Measurements from ENCODE around the gene POFUT1. TPM values are rescaled to one million over a fixed set of nuclear protein-coding genes. Genes with fewer than 3 reads are reported as not detected.
A peak's percentile ranks its signal among the peaks of the same experiment; 100 is the strongest.

POFUT1 gene
- polyA plus RNA-seq (2013, experiment 1 of 4), result 27.3 TPM
- 30.4 TPM for polyA plus RNA-seq (2013, experiment 2 of 4)
- 19.1 TPM for polyA plus RNA-seq (2013, experiment 3 of 4)
- polyA plus RNA-seq (2013, experiment 4 of 4), result 21.5 TPM

DNA sequence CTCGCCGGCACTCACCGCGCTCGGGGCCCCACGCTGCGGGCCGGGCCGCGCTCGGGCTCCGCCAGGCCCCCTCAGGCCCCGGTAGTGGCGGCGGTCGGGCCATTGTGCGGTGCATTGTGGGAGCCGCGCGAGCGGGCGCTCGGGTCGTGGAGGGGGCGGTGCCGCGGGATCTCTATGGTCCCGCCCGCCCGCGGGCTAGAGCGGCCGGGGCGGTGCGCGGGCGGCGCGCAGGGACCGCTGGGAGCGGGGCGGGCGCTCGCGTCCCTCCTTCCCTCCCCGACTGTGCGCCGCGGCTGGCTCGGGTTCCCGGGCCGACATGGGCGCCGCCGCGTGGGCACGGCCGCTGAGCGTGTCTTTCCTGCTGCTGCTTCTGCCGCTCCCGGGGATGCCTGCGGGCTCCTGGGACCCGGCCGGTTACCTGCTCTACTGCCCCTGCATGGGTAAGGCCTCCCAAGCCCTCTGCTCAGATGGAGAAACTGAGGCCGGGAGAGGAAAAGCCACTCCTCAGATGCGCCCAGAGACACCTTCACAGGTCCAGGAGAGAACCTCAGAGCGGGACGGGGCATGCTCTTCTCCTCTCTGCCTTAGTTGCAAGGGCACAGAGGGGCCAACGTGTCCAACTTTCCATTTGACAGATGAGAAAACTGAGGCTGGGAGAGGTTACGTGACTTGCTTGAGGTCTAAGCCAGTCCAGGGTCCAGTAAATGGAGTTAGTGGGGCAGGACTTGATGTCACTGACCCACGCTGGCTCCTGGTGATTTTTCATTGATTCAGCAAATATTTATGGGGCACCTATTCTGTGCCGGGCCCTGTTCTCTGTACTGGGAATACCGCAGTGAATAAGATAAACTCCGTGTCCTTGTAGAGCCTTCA, at the start of gene POFUT1, which contains the start of gene PLAGL2:
Gene POFUT1, plus strand, starts transcription at position 255 of the 873 bp plus-strand sequence. Its CDS starts 62 bp downstream, at position 317.
Gene PLAGL2, minus strand, starts transcription at position 118 of the 873 bp plus-strand sequence. CDS start 5,565 bp downstream, outside the sequence.
- H3K36me3 ChIP-seq (ENCODE audit: control insufficient read depth, insufficient read depth, low read length), result no peaks in the 10 kb centered on the region
- H3K4me1 ChIP-seq (ENCODE audit: control insufficient read depth, insufficient read depth, low read length), result peaks cover 33% of the 10 kb centered on the region
- WGBS, 2 experiments, result 2% methylated on average over 74 of the region's 74 CpGs
- H3K9me3 ChIP-seq (ENCODE audit: control insufficient read depth, low read length), result no peaks in the 10 kb centered on the region
- H3K4me3 ChIP-seq (ENCODE audit: insufficient read depth, low read depth, low read length), result peak within 1 kb of the TSS; percentile 74
- H3K27me3 ChIP-seq (ENCODE audit: control insufficient read depth, insufficient read depth, low read length, poor library complexity, severe bottlenecking), result no peaks in the 10 kb centered on the region
- peak within 1 kb of the TSS; percentile 56 for H3K27ac ChIP-seq (ENCODE audit: insufficient read depth, low read depth, low read length, poor library complexity, severe bottlenecking)

DNA sequence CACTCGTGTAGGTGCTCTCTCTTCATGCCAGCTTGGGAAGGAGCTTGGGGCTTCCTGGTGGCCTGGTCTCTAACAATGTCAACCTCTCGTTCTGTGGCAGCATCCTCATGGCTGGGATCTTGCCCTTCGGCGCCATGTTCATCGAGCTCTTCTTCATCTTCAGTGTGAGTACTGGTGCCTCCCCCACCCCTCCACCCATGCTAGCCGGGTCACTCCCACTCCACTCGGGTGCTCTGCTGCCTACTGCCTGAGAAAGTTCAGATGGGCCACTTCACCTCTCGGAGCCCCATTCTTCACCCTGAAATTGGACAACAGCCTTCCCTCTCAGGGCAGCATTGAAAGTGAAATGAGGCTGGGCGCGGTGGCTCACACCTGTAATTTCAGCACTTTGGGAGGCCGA, 49.3 kb upstream of the POFUT1 start:
- peaks cover 55% of the 10 kb centered on the region for H3K36me3 ChIP-seq (ENCODE audit: control insufficient read depth, insufficient read depth, low read length)
- H3K4me1 ChIP-seq (ENCODE audit: control insufficient read depth, insufficient read depth, low read length), result no peaks in the 10 kb centered on the region
- no peak overlapping the region for H3K4me3 ChIP-seq (ENCODE audit: insufficient read depth, low read depth, low read length)
- no peaks in the 10 kb centered on the region for H3K9me3 ChIP-seq (ENCODE audit: control insufficient read depth, low read length)
- WGBS, 2 experiments, result 92 to 94% methylated on average over 11 of the region's 11 CpGs
- no peaks in the 10 kb centered on the region for H3K27me3 ChIP-seq (ENCODE audit: control insufficient read depth, insufficient read depth, low read length, poor library complexity, severe bottlenecking)
- no peak overlapping the region for H3K27ac ChIP-seq (ENCODE audit: insufficient read depth, low read depth, low read length, poor library complexity, severe bottlenecking)

DNA sequence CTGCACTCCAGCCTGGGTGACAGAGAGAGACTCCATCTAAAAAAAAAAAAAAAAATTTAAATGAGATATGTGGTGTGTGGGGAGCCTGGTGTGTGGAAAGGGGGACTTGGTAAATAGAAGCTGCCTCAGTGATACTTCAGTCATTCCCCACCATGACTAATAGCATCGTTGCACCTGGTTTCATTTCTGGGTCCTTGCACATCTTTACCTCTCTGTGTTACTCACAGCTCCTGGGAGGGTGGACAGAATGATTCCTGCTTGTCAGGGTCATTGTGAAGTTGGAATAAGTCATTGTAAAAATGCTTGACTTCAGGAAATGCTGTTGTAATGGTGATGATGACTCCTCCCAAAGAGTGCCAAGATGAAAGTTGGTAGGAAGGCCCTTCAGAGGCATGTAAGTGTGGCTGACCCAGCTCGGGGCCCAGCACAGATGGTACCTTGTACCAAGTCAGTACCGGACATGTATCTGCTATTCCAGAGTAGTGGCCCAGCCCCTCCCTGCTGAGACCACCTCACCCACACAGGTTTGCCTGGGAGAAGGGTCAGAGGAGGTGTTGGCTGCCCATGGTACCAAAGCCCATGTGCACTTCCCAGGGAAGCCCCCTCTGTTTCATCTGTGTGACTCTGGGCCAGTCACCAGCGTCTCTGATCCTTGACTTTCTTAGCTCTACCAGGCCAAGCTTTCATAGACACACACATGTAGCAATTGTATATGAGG, 48.6 kb upstream of the POFUT1 start:
- 93 to 96% methylated on average over 4 of the region's 4 CpGs for WGBS, 2 experiments
- H3K4me3 ChIP-seq (ENCODE audit: insufficient read depth, low read depth, low read length), result no peak overlapping the region
- H3K9me3 ChIP-seq (ENCODE audit: control insufficient read depth, low read length), result no peaks in the 10 kb centered on the region
- no peaks in the 10 kb centered on the region for H3K4me1 ChIP-seq (ENCODE audit: control insufficient read depth, insufficient read depth, low read length)
- H3K27ac ChIP-seq (ENCODE audit: insufficient read depth, low read depth, low read length, poor library complexity, severe bottlenecking), result no peak overlapping the region
- no peaks in the 10 kb centered on the region for H3K27me3 ChIP-seq (ENCODE audit: control insufficient read depth, insufficient read depth, low read length, poor library complexity, severe bottlenecking)
- H3K36me3 ChIP-seq (ENCODE audit: control insufficient read depth, insufficient read depth, low read length), result peaks cover 49% of the 10 kb centered on the region

DNA sequence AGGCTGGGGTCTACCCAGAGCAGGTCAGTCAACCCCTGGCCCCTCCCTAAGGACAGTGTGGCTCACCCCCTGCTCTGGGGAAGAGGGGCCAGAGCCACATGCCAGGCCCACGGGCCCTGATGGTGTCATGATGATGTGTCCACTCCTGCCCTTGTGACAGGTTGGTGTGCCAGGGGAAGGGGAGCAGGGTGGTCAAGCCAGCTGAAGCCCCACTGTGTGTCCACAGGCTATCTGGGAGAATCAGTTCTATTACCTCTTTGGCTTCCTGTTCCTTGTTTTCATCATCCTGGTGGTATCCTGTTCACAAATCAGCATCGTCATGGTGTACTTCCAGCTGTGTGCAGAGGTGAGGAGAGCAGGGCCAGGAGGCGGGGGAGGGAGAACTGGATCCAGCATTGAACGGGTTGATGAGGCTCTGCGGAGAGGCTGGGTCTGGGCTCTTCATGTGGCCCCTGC, 47.9 kb upstream of the POFUT1 start:
- Histone ChIP-seq H3K36me3 (ENCODE audit: control insufficient read depth, insufficient read depth, low read length) (peaks cover 48% of the 10 kb centered on the region), H3K9me3 (ENCODE audit: control insufficient read depth, low read length) (no peaks in the 10 kb centered on the region), H3K4me1 (ENCODE audit: control insufficient read depth, insufficient read depth, low read length) (no peaks in the 10 kb centered on the region), H3K4me3 (ENCODE audit: insufficient read depth, low read depth, low read length) (no peak overlapping the region), H3K27me3 (ENCODE audit: control insufficient read depth, insufficient read depth, low read length, poor library complexity, severe bottlenecking) (no peaks in the 10 kb centered on the region), H3K27ac (ENCODE audit: insufficient read depth, low read depth, low read length, poor library complexity, severe bottlenecking) (no peak overlapping the region)
- WGBS, 2 experiments, result 92 to 95% methylated on average over 5 of the region's 5 CpGs

DNA sequence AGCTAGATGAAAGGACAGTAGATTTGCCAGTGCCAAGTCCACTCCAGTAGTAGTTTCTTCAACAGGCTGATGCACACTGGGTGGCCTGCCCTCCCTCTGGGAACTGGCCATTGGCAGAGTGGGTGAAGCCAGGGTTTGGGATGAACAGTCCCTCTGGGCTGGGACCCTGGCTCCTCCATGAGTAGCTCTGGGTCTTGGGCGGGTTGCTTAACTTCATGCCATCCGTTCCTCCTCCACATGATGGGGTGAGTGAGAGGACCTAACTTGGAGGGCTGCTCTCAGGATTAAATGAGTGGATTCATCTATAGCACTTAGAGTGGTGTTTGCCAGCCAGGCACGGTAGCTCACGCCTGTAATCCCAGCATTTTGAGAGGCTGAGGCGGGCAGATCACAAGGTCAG, 47.3 kb upstream of the POFUT1 start:
- WGBS, 2 experiments, result 96% methylated on average over 5 of the region's 5 CpGs
- Histone ChIP-seq H3K27ac (ENCODE audit: insufficient read depth, low read depth, low read length, poor library complexity, severe bottlenecking) (no peak overlapping the region), H3K27me3 (ENCODE audit: control insufficient read depth, insufficient read depth, low read length, poor library complexity, severe bottlenecking) (no peaks in the 10 kb centered on the region), H3K4me1 (ENCODE audit: control insufficient read depth, insufficient read depth, low read length) (no peaks in the 10 kb centered on the region), H3K36me3 (ENCODE audit: control insufficient read depth, insufficient read depth, low read length) (peaks cover 48% of the 10 kb centered on the region), H3K9me3 (ENCODE audit: control insufficient read depth, low read length) (no peaks in the 10 kb centered on the region), H3K4me3 (ENCODE audit: insufficient read depth, low read depth, low read length) (no peak overlapping the region)

DNA sequence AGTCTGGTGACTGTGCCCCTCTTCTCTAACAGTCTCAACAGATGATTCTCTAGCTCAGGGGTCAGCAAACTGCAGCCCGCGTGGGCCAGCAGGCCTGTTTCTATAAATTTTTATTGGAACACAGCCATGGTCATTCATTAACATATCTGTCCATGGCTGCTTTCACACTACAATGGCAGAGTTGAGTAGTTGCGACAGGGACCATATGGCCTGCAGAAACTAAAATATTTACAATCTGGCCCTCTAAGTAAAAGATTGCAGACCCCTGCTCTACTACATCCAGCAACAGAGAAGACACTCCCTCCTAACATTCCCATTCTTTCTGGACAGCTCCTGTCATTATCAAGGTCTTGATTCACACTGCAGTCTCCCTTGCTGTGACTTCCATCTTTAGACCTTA, 45.3 kb upstream of the POFUT1 start:
- Histone ChIP-seq H3K36me3 (ENCODE audit: control insufficient read depth, insufficient read depth, low read length) (peaks cover 44% of the 10 kb centered on the region), H3K27me3 (ENCODE audit: control insufficient read depth, insufficient read depth, low read length, poor library complexity, severe bottlenecking) (no peaks in the 10 kb centered on the region), H3K4me1 (ENCODE audit: control insufficient read depth, insufficient read depth, low read length) (no peaks in the 10 kb centered on the region), H3K9me3 (ENCODE audit: control insufficient read depth, low read length) (no peaks in the 10 kb centered on the region), H3K27ac (ENCODE audit: insufficient read depth, low read depth, low read length, poor library complexity, severe bottlenecking) (no peak overlapping the region), H3K4me3 (ENCODE audit: insufficient read depth, low read depth, low read length) (no peak overlapping the region)
- WGBS, 2 experiments, result 92 to 95% methylated on average over 3 of the region's 3 CpGs

DNA sequence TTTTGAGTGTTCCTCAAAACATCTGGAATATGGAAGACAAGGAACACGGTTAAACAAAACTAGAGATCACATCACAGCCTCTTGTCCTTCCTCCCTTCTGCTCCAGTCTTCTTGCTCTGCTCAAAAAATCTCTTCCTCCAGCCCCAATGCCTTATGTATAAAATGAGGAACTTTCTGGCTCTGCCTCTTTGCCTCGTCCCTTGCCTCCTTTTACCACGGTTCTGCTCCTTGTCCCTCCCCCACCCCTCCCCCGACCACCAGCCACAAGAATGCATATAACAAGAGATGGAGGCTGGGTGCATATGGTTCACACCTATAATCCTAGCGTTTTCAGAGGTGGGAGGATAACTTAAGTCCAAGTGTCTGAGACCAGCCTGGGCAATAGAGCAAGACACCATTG, 43.7 kb upstream of the POFUT1 start:
- no peak overlapping the region for H3K4me3 ChIP-seq (ENCODE audit: insufficient read depth, low read depth, low read length)
- no peak overlapping the region for H3K27ac ChIP-seq (ENCODE audit: insufficient read depth, low read depth, low read length, poor library complexity, severe bottlenecking)
- H3K9me3 ChIP-seq (ENCODE audit: control insufficient read depth, low read length), result no peaks in the 10 kb centered on the region
- no peaks in the 10 kb centered on the region for H3K27me3 ChIP-seq (ENCODE audit: control insufficient read depth, insufficient read depth, low read length, poor library complexity, severe bottlenecking)
- WGBS, 2 experiments, result 91 to 99% methylated on average over 4 to 5 of the region's 5 CpGs
- H3K4me1 ChIP-seq (ENCODE audit: control insufficient read depth, insufficient read depth, low read length), result peaks cover 8% of the 10 kb centered on the region
- peaks cover 30% of the 10 kb centered on the region for H3K36me3 ChIP-seq (ENCODE audit: control insufficient read depth, insufficient read depth, low read length)

DNA sequence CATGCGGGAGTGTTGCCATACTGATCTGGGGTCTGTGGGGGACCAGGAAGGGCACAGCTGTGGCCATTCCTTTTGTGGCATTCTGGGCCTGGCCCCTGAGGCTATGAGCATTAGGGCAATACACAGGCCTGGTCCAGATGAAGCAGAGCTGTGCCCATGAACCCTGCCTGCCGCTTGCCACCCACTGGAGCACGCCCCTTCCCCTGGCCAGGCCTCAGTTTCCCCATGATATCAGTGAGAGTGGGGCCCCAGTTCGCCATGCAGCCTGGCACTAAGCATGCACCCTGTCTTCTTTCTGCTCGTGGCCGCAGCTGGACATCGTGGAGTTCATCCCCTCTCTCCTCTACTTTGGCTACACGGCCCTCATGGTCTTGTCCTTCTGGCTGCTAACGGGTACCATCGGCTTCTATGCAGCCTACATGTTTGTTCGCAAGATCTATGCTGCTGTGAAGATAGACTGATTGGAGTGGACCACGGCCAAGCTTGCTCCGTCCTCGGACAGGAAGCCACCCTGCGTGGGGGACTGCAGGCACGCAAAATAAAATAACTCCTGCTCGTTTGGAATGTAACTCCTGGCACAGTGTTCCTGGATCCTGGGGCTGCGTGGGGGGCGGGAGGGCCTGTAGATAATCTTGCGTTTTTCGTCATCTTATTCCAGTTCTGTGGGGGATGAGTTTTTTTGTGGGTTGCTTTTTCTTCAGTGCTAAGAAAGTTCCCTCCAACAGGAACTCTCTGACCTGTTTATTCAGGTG, 42.5 kb upstream of the POFUT1 start:
- Histone ChIP-seq H3K4me3 (ENCODE audit: insufficient read depth, low read depth, low read length) (no peak overlapping the region), H3K9me3 (ENCODE audit: control insufficient read depth, low read length) (no peaks in the 10 kb centered on the region), H3K4me1 (ENCODE audit: control insufficient read depth, insufficient read depth, low read length) (peaks cover 8% of the 10 kb centered on the region), H3K27ac (ENCODE audit: insufficient read depth, low read depth, low read length, poor library complexity, severe bottlenecking) (no peak overlapping the region), H3K36me3 (ENCODE audit: control insufficient read depth, insufficient read depth, low read length) (peaks cover 18% of the 10 kb centered on the region), H3K27me3 (ENCODE audit: control insufficient read depth, insufficient read depth, low read length, poor library complexity, severe bottlenecking) (no peaks in the 10 kb centered on the region)
- WGBS, 2 experiments, result 95% methylated on average over 21 of the region's 21 CpGs

DNA sequence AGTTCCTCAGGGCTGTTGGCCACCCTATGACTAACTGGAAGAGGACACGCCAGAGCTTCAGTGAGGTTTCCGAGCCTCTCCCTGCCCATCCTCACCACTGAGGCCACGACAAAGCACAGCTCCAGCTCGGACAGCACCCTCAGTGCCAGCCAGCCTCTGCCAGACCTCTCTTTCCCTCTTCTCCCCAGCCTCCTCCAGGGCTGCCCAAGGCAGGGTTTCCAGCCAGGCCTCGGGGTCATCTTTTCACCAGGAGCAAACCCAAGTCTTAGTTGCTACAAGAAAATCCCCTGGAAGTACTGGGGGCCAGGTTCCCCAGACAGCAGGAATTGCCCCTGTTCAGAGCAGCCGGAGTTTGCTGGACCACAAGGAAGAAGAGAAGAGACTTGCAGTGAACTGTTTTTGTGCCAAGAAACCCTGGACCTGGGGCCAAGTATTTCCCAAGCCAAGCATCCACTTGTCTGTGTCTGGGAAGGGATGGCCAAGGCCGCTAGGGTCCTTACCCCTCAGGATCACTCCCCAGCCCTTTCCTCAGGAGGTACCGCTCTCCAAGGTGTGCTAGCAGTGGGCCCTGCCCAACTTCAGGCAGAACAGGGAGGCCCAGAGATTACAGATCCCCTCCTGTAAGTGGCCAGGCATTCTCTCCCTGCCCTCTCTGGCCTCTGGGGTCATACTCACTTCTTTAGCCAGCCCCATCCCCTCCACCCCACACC, 41.7 kb upstream of the POFUT1 start:
- Histone ChIP-seq H3K27me3 (ENCODE audit: control insufficient read depth, insufficient read depth, low read length, poor library complexity, severe bottlenecking) (no peaks in the 10 kb centered on the region), H3K27ac (ENCODE audit: insufficient read depth, low read depth, low read length, poor library complexity, severe bottlenecking) (no peak overlapping the region), H3K4me1 (ENCODE audit: control insufficient read depth, insufficient read depth, low read length) (peaks cover 8% of the 10 kb centered on the region), H3K36me3 (ENCODE audit: control insufficient read depth, insufficient read depth, low read length) (peaks cover 13% of the 10 kb centered on the region), H3K9me3 (ENCODE audit: control insufficient read depth, low read length) (no peaks in the 10 kb centered on the region), H3K4me3 (ENCODE audit: insufficient read depth, low read depth, low read length) (no peak overlapping the region)
- 93 to 96% methylated on average over 8 of the region's 8 CpGs for WGBS, 2 experiments

All from ectodermal cell (in vitro differentiated cells).